ENCODE measurements around the gene DMXL2.
A peak's percentile ranks its signal among the peaks of the same experiment; 100 is the strongest.

Gene DMXL2

GRCh38 chr15:51405693-51406523 lies 216.7 kb downstream of the DMXL2 start:
- DNase-seq (ENCODE audit: low read depth) = no peak

- DNase-seq (ENCODE audit: low read depth) = no peak
Measured at GRCh38 chr15:51403946-51404695, 218.4 kb downstream of the DMXL2 start.

- DNase-seq (ENCODE audit: low read depth) = peak; percentile 41
Measured at GRCh38 chr15:51403072-51403878, 219.3 kb downstream of the DMXL2 start.

- DNase-seq (ENCODE audit: low read depth) = peak; percentile 33
Measured at GRCh38 chr15:51401872-51402517, 220.6 kb downstream of the DMXL2 start.

- no peak for DNase-seq (ENCODE audit: low read depth)
Measured at GRCh38 chr15:51401051-51401780, 221.4 kb downstream of the DMXL2 start.

- DNase-seq (ENCODE audit: low read depth) = no peak
Measured at GRCh38 chr15:51398626-51399025, 223.9 kb downstream of the DMXL2 start.

Measured in fibroblast of gingiva (primary cell).